Activated CD8-positive, alpha-beta memory T cell treated with anti-CD3 and anti-CD28 coated beads, Interleukin-2, amount 50 U/mL, for 1 hour (primary cell): Measurements from ENCODE around the gene PRKD2.

Experiments
- DNase-seq: peaks from one replicate; pipeline ENCODE4 v3.0.0-alpha.2; 2020; ENCODE audit errors: extremely low read depth

Gene PRKD2

GRCh38 chr19:46741447-46741846, 24.5 kb upstream of the PRKD2 start:
- DNase-seq, result no peak

- no peak for DNase-seq
These were observed 22.4 kb upstream of the PRKD2 start for GRCh38 chr19:46739290-46739771.

- no peak for DNase-seq
These were observed 20.9 kb upstream of the PRKD2 start for GRCh38 chr19:46737761-46738171.

GRCh38 chr19:46737298-46737654, 20.4 kb upstream of the PRKD2 start:
- DNase-seq, result no peak

GRCh38 chr19:46736531-46737297, 19.8 kb upstream of the PRKD2 start:
- no peak for DNase-seq

GRCh38 chr19:46733690-46734292, 16.9 kb upstream of the PRKD2 start:
- no peak for DNase-seq

GRCh38 chr19:46732966-46733689, 16.2 kb upstream of the PRKD2 start:
- no peak for DNase-seq

- no peak for DNase-seq
These were observed 15.4 kb upstream of the PRKD2 start for GRCh38 chr19:46732172-46732938.

GRCh38 chr19:46731584-46731983, 14.7 kb upstream of the PRKD2 start:
- no peak for DNase-seq

GRCh38 chr19:46731007-46731501, 14.1 kb upstream of the PRKD2 start:
- DNase-seq, result no peak

GRCh38 chr19:46730595-46730994, 13.7 kb upstream of the PRKD2 start:
- DNase-seq, result no peak

- no peak for DNase-seq
These were observed 13.3 kb upstream of the PRKD2 start for GRCh38 chr19:46730187-46730586.

- no peak for DNase-seq
These were observed 12.8 kb upstream of the PRKD2 start for GRCh38 chr19:46729696-46730095.

- no peak for DNase-seq
These were observed 11.9 kb upstream of the PRKD2 start for GRCh38 chr19:46728693-46729339.

- DNase-seq, result no peak
These were observed 11.3 kb upstream of the PRKD2 start for GRCh38 chr19:46728208-46728607.

GRCh38 chr19:46727757-46728156, 10.8 kb upstream of the PRKD2 start:
- no peak for DNase-seq

GRCh38 chr19:46726971-46727501, 10.1 kb upstream of the PRKD2 start:
- DNase-seq, result no peak

GRCh38 chr19:46726551-46726950, 9.6 kb upstream of the PRKD2 start:
- DNase-seq, result no peak

GRCh38 chr19:46725859-46726393, 9.0 kb upstream of the PRKD2 start:
- DNase-seq, result no peak

GRCh38 chr19:46725036-46725820, 8.3 kb upstream of the PRKD2 start:
- no peak for DNase-seq
